NB4 (cell line): Measurements from ENCODE around the gene ACACA.

ENCODE experiments used
- DNase-seq: peaks from one replicate; pipeline ENCODE4 v3.0.0; 2010; ENCODE audit warnings: low read depth
- H3K4me3 ChIP-seq: one replicate; pipeline ENCODE4 v1.5.1; 2011; ENCODE audit warnings: mild to moderate bottlenecking, low read depth, low read length, moderate library complexity
- MAX ChIP-seq: IDR thresholded peaks from 2 replicates; pipeline ENCODE4 v1.6.1; 2011; ENCODE audit warnings: low read depth, low read length
- MYC ChIP-seq: IDR thresholded peaks from 2 replicates; pipeline ENCODE4 v1.6.1; 2011; ENCODE audit warnings: low read depth, low read length
- POLR2A ChIP-seq: IDR thresholded peaks from 2 replicates; pipeline ENCODE4 v1.6.1; 2011; ENCODE audit warnings: mild to moderate bottlenecking; ENCODE audit not compliant: insufficient read length; ENCODE audit errors: extremely low read depth
- TF ChIP-seq, protein P1 (sequence below): IDR thresholded peaks from one replicate; pipeline ENCODE4 v1.5.1; 2012; ENCODE audit warnings: low read depth, low read length

The ACACA gene

GRCh38 chr17:37389160-37389559 is 17.5 kb downstream of the ACACA start:
- no peak for DNase-seq
- no peak for TF ChIP-seq POLR2A
- TF ChIP-seq, protein P1, sequence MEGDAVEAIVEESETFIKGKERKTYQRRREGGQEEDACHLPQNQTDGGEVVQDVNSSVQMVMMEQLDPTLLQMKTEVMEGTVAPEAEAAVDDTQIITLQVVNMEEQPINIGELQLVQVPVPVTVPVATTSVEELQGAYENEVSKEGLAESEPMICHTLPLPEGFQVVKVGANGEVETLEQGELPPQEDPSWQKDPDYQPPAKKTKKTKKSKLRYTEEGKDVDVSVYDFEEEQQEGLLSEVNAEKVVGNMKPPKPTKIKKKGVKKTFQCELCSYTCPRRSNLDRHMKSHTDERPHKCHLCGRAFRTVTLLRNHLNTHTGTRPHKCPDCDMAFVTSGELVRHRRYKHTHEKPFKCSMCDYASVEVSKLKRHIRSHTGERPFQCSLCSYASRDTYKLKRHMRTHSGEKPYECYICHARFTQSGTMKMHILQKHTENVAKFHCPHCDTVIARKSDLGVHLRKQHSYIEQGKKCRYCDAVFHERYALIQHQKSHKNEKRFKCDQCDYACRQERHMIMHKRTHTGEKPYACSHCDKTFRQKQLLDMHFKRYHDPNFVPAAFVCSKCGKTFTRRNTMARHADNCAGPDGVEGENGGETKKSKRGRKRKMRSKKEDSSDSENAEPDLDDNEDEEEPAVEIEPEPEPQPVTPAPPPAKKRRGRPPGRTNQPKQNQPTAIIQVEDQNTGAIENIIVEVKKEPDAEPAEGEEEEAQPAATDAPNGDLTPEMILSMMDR: no peak
- no peak for TF ChIP-seq MYC
- no peak for TF ChIP-seq MAX
- no peak overlapping the region for H3K4me3 ChIP-seq

DNA sequence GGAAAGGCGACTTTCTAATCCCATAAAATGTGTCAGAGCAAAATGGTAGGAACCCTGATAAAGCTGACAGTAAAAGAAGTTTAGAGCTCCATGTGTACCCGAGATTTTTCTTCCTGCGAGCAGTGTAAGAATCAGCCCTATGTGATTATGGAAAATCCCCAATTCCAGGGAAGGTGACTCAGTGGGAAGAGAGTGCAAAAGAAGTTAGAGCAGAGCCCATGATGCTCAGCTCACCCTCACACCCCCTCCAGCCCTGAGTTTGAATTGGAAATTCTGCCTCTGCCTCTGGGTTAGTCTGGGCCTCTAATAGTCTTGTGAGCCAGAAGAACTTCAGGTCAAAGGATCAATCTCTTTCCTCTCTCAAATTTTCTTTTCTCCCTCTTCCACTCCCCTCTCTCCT is 18.4 kb downstream of the ACACA start:
- no peak for DNase-seq
- no peak overlapping the region for H3K4me3 ChIP-seq
- TF ChIP-seq MYC: no peak
- TF ChIP-seq MAX: no peak
- TF ChIP-seq, protein P1: no peak
- TF ChIP-seq POLR2A: no peak

GRCh38 chr17:37386462-37386861 is 20.2 kb downstream of the ACACA start:
- H3K4me3 ChIP-seq: no peak overlapping the region
- DNase-seq: no peak
- TF ChIP-seq POLR2A (no peak), MYC (no peak), MAX (no peak)
- TF ChIP-seq, protein P1: no peak

- DNase-seq: no peak
- no peak overlapping the region for H3K4me3 ChIP-seq
- TF ChIP-seq, protein P1: no peak
- TF ChIP-seq POLR2A (no peak), MAX (no peak), MYC (no peak)
Observed at GRCh38 chr17:37385474-37385990, 21.1 kb downstream of the ACACA start.

DNA sequence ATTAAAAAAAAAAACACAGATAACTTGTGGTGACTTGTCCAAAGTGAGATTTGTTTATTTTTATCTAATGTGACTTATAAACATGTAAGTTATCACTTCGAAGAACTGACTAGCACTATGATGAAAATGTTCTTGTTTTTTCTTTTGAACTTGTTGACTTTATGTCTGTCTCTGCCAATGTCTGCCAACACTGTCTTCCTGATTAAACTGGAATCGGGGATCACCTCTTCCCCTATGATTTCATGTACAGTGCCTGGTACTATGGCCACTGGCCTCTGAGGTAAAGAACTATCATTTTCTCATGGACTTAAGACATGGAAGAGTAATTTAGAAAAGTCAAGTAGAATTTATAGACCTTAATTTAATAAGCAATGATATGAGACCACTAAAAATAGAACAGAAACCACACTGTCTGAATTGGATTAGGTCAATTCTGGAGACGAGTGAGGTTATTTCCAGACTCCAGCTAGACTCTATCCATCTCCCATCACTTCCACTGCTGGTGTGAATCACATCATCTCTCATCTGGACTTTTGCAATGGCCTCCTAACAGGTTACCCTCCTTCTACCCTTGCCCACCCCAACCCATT is 22.0 kb downstream of the ACACA start:
- no peak for DNase-seq
- TF ChIP-seq MAX (no peak), POLR2A (no peak), MYC (no peak)
- TF ChIP-seq, protein P1: no peak

More for the DNA sequence above, 22.0 kb downstream of the ACACA start:
- no peak overlapping the region for H3K4me3 ChIP-seq
